Esophagus squamous epithelium (tissue), 5 donors: ENCODE data around the gene CYLD. TPM values are rescaled to one million over a fixed set of nuclear protein-coding genes. Genes with fewer than 3 reads are reported as not detected.

ENCODE experiments used
- DNase-seq: peaks from one replicate; lab custom pipeline; 2025; lab: John Stamatoyannopoulos, UW
- H3K27ac ChIP-seq, 4 donors: fragments of 200-600 bp; sonication (generic); one replicate each; pipeline ENCODE4 v1.5.1; 2016 to 2019; ENCODE audit warnings: mild to moderate bottlenecking in 1 of 4
- H3K27me3 ChIP-seq, 4 donors: fragments of 200-600 bp; sonication (generic); 1 replicate in 3 of 4; 2 replicates in 1 of 4; pipeline versions ENCODE4 v1.5.1 to v1.6.0; 2017 to 2021; ENCODE audit warnings: antibody characterized with exemption in 1 of 4
- H3K36me3 ChIP-seq, 3 donors: fragments of 200-600 bp; sonication (generic); one replicate each; pipeline ENCODE4 v1.5.1; 2016 to 2019
- H3K4me1 ChIP-seq, 3 donors: fragments of 200-600 bp; sonication (generic); one replicate each; pipeline ENCODE4 v1.5.1; 2017 to 2019
- H3K4me3 ChIP-seq, 4 donors: fragments of 200-600 bp; sonication (generic); 1 replicate in 3 of 4; 2 replicates in 1 of 4; pipeline ENCODE4 v1.5.1; 2016 to 2019; ENCODE audit warnings: mild to moderate bottlenecking in 2 of 4, moderate library complexity in 1 of 4
- H3K9me3 ChIP-seq, 3 donors: fragments of 200-600 bp; sonication (generic); one replicate each; pipeline ENCODE4 v1.5.1; 2016 to 2019
- CTCF ChIP-seq, 6 experiments: fragments of 450-650 bp in 4 of 6; fragments of 200-600 bp in 2 of 6; sonication (generic) in 2 of 6; IDR thresholded peaks; one replicate each; pipeline ENCODE4 v1.5.1; 2016 to 2019; ENCODE audit warnings: antibody characterized with exemption in 6 of 6, mild to moderate bottlenecking in 4 of 6, moderate library complexity in 4 of 6
- POLR2A ChIP-seq, 4 donors: fragments of 450-650 bp; IDR thresholded peaks; one replicate each; pipeline ENCODE4 v1.6.1; 2017; ENCODE audit warnings: antibody characterized with exemption in 4 of 4, mild to moderate bottlenecking in 4 of 4, moderate library complexity in 3 of 4
- WGBS, 2 donors: methylation state at CpG; one replicate each; pipeline ENCODE4 v1.1.5; 2018; 5-methylcytosine and 5-hydroxymethylcytosine counted together
- intact Hi-C: fragments of 100-400 bp; cut with DNase I; formaldehyde crosslinking; loops from one replicate; pipeline ENCODE4 v1.15.0; 2022
- total RNA-seq, 4 donors: library from RNA; depleted of rRNA; stranded (reverse); fragments of >200 nt; gene quantifications; one replicate each; pipeline ENCODE4 v1.1.0, GENCODE V29; 2016
- donor health status: DM: yes; HTN: yes; CAD: no.

Gene CYLD
- total RNA-seq, 4 donors from 2014 or later = 22.6 to 45.9 (median 36.0) TPM

DNA sequence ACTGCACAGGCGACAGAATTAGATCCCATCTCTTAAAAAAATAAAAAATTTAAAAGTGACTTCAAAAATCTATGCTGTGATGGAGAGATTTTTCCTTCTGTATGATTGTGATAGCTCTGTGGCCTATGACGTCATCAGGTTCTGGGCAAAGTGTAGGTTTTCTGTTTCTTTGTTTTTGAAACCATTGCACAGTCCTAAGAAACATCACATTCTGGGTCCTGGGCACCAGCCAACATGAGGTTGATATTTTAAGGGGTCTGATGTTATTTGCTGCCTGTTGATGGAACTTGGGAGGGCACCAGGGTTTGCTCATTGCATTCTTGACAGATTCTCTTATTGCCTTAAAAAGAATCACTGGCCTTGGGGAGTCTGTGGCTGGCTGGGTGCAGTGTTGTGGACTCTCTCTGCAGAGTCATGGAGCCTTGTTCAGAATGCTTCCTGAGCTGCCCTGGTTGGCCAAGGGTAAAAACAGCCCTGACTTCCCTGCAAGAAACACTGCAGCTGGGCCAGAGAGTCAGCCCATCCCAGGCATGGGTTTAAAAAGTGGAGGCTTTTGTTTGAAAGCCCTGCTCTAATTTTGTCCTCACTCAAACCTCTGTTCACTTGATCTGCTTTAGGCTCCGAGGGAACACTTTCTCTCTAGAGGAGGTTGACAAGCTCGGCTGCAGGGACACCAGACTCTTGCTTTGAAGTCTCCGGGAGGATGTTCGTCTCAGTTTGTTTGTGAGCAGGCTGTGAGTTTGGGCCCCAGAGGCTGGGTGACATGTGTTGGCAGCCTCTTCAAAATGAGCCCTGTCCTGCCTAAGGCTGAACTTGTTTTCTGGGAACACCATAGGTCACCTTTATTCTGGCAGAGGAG lies 10.5 kb upstream of the CYLD start:
- DNase-seq = no peak
- peak overlapping the region in 2 of 4 donors; percentile 39 to 42 for H3K27ac ChIP-seq
- H3K27me3 ChIP-seq = no peaks in the 10 kb centered on the region
- WGBS, 2 donors = 56 to 77% methylated on average over 6 of the region's 6 CpGs
- no peak for TF ChIP-seq POLR2A (IDR thresholded peaks at IDR 0.05)
- TF ChIP-seq CTCF (IDR thresholded peaks at IDR 0.05) = no peak
- H3K9me3 ChIP-seq = no peaks in the 10 kb centered on the region
- peaks cover 0 to 9% (median 0%) of the 10 kb centered on the region in 3 donors for H3K4me1 ChIP-seq
- intact Hi-C loops = no loop called here
- peaks cover 0 to 51% (median 0%) of the 10 kb centered on the region in 3 donors for H3K36me3 ChIP-seq
- no peak overlapping the region for H3K4me3 ChIP-seq

DNA sequence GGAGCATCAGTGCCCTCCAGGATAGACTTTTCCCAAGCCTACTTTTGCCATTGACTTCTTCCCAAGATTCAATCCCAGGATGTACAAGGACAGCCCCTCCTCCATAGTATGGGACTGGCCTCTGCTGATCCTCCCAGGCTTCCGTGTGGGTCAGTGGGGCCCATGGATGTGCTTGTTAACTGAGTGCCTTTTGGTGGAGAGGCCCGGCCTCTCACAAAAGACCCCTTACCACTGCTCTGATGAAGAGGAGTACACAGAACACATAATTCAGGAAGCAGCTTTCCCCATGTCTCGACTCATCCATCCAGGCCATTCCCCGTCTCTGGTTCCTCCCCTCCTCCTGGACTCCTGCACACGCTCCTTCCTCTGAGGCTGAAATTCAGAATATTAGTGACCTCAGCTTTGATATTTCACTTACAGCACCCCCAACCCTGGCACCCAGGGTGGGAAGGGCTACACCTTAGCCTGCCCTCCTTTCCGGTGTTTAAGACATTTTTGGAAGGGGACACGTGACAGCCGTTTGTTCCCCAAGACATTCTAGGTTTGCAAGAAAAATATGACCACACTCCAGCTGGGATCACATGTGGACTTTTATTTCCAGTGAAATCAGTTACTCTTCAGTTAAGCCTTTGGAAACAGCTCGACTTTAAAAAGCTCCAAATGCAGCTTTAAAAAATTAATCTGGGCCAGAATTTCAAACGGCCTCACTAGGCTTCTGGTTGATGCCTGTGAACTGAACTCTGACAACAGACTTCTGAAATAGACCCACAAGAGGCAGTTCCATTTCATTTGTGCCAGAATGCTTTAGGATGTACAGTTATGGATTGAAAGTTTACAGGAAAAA lies 9.7 kb upstream of the CYLD start:
- Histone ChIP-seq H3K4me1 (peaks cover 0 to 9% (median 0%) of the 10 kb centered on the region in 3 donors), H3K9me3 (no peaks in the 10 kb centered on the region), H3K27me3 (no peaks in the 10 kb centered on the region), H3K4me3 (no peak overlapping the region), H3K27ac (peak overlapping the region in 3 of 4 donors; percentile 28 to 42 (median 39)), H3K36me3 (peaks cover 0 to 42% (median 0%) of the 10 kb centered on the region in 3 donors)
- intact Hi-C loops = no loop called here
- no peak for DNase-seq
- TF ChIP-seq POLR2A (IDR thresholded peaks at IDR 0.05) (no peak), CTCF (IDR thresholded peaks at IDR 0.05) (no peak)
- WGBS, 2 donors = 56 to 76% methylated on average over 7 to 10 of the region's 10 CpGs

GRCh38 chr16:50733468-50733867 lies 8.4 kb upstream of the CYLD start:
- Histone ChIP-seq H3K36me3 (peaks cover 0 to 41% (median 0%) of the 10 kb centered on the region in 3 donors), H3K27me3 (no peaks in the 10 kb centered on the region), H3K9me3 (no peaks in the 10 kb centered on the region), H3K4me3 (no peak overlapping the region), H3K4me1 (peaks cover 0 to 9% (median 0%) of the 10 kb centered on the region in 3 donors), H3K27ac (no peak overlapping the region)
- intact Hi-C loops = no loop called here
- 88 to 95% methylated on average over 5 to 7 of the region's 7 CpGs for WGBS, 2 donors
- TF ChIP-seq CTCF (IDR thresholded peaks at IDR 0.05) (no peak), POLR2A (IDR thresholded peaks at IDR 0.05) (no peak)
- DNase-seq = no peak

- Histone ChIP-seq H3K27me3 (no peaks in the 10 kb centered on the region), H3K36me3 (peaks cover 0 to 27% (median 0%) of the 10 kb centered on the region in 3 donors), H3K4me3 (no peak overlapping the region), H3K27ac (no peak overlapping the region), H3K9me3 (no peaks in the 10 kb centered on the region), H3K4me1 (peaks cover 0 to 12% (median 2%) of the 10 kb centered on the region in 3 donors)
- no peak for TF ChIP-seq CTCF (IDR thresholded peaks at IDR 0.05)
- TF ChIP-seq POLR2A (IDR thresholded peaks at IDR 0.05) = no peak
- intact Hi-C loops = no loop called here
- DNase-seq = no peak
- WGBS, 2 donors = 60 to 76% methylated on average over 7 of the region's 7 CpGs
Measured at GRCh38 chr16:50735629-50736122, 6.2 kb upstream of the CYLD start.
